HuH-7 (cell line): Measurements from ENCODE around the gene PSMB11.

ENCODE experiments used
- DNase-seq: peaks from one replicate; pipeline ENCODE4 v3.0.0; 2011; ENCODE audit warnings: low spot score

The PSMB11 gene

DNA sequence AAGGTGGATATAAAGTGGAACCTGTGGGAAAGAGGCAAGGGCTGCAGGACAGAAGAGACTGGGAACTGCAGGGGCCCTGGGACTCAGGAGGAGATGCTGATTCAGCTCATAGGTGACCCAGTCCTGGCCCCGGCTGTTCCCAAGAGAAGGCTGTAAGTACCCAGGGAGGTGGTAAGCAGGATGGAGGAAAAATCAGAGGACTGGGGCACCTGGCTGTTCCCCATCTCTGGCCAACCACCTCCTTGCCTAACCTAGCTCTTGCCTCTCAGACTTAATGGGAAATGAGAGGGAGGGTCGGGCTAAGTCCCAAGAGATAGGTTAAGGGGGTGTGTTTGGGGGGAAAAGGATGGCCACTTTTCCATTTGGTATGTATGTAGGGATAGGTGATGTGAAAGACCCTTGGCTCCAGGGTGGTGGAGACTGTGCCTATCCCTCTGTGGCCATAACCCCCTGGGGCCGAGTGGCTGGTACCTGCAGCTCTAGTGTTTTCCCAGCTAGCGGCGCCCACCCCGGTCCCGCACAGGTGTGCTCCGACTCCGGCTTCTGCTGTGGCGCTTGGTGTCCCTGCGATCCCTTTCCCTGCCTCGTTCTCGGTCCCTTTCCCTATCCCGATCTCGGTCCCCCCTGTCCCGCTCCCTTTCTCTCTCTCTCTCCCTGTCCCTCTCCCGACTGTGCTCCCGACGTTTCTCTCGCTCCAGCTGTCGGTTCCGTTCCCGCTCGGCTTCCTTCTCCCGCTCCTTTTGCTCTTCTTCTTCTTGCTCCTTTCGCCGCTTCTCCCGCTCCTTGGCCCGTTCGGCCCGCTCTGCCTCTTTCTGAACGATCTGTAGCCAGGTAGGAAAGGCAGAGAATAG is 16.9 kb downstream of the PSMB11 start:
- no peak for DNase-seq

DNA sequence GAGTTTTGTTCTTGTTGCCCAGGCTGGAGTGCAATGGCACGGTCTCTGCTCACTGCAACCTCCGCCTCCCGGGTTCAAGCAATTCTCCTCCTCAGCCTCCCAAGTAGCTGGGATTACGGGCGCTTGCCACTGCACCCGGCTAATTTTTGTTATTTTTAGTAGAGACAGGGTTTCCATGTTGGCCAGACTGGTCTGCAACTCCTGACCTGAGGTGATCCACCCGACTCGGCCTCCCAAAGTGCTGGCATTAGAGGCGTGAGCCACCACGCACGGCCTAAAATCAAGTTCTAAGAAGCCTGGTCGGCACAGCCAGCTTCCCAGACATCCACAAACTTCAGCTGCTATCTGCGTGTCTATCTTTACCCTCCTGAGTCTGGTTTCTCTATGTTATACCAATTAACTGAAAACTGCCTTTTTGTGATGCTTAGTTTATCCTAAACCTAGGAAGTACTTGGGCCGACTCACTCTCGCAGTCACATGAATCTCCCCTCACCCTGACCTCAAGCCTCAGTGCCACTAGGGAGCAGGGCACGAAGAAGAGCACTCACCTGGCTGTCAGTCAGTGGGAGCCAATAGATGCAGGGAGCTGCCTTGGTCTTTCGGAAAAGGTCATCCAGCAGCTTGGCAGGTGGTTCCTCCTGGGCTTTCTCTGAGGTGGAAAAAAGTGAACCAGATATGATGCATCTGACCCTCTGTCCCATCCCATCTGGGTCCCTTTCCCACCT is 18.7 kb downstream of the PSMB11 start:
- DNase-seq, result no peak

DNA sequence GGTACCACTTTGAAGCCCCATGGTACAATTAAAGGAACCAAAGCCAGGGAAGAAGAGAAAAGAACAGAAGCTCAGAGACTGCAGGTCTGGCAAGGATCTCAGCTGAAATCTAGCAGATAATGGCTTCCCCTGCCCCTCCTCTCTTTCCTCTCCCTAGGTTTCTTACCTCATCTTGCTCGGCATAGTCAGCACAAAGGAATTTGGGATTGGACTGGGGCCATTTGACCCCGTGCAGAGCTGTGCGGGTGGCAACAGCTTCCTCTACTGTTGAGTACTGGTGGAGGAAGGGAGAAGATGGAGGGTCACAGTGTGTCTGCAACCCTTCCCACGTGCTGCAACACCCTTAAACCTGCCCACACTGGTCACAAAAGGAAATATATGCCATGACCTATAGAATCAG is 20.0 kb downstream of the PSMB11 start:
- no peak for DNase-seq

DNA sequence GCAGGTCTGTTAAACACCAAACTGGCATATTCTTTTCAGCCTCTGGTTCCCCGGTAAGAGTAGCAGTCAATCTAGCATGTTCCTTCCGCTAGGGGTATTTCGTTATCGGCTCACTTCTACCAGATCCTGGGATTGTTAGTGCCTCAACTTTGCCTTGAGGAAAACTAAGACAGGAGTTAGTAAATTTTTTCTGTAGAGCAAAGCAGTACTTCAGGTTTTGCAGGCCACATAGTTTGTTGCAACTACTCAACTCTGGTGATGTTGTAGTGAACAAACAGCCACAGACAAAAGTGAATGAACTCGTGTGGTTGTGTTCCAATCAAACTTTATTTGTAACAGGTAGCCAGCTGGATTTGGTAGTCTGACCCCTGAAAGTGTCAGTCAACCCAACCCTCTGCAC is 21.6 kb downstream of the PSMB11 start:
- no peak for DNase-seq

DNA sequence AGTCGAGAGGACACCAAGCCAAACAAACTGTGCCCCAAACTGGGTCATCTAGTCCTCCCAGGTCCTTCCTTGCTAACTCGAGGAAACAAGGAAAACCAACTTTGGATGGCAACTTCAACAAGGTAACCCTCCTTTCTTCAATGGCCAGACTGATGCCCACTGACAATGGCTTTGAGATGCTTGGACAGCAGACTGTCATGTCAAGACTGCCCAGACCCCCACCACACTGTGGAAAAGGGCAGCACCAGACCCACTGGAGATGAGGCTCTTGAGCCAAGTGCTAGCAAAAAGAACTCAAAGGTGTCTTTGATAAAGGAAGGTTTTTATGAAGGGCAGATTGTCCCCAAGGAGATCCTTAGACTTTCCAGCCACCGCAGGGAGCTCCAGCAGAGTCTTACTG is 24.4 kb downstream of the PSMB11 start:
- no peak for DNase-seq

DNA sequence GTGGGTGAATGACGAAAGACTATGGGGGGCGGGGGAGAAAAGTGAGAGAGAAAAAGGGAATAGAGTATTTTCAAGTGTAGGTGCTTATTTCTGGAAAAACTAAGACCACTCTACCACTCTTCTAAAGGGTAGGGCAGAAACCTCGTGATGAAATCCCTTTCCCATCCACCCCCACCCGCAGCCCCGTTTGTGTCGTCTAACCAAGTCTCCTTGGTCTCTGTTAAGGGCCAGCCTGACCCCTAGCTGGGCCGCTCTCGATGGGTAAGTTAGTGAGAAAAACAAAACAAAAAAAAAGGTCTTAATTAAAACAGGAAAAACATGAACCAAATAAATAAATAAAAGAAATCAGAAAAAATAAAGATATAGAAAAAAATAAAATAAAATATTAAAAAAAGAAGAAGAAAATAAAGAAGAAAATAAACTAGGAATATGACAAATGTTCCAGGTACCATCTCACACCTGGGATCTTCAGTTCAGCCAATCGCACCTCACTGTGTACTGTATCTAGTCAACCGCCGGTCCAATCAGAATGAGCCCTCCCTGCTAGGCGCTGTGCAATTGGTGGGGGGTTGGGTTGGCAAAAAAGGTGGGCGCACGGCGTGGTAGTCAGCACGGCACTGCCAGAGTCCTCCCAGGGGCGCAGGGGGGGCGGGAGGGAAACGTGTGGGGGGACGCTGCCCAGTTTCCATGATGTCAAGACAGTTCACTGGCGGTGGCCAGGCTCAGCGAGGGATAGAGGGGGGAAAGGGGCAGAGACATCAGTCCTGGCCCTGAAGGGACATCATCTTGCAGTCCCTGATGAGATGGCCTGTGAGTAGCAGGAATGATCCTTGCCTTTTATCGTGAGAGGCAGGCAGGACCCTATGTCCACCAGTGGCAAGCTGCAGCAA is 25.1 kb downstream of the PSMB11 start:
- DNase-seq, result no peak

DNA sequence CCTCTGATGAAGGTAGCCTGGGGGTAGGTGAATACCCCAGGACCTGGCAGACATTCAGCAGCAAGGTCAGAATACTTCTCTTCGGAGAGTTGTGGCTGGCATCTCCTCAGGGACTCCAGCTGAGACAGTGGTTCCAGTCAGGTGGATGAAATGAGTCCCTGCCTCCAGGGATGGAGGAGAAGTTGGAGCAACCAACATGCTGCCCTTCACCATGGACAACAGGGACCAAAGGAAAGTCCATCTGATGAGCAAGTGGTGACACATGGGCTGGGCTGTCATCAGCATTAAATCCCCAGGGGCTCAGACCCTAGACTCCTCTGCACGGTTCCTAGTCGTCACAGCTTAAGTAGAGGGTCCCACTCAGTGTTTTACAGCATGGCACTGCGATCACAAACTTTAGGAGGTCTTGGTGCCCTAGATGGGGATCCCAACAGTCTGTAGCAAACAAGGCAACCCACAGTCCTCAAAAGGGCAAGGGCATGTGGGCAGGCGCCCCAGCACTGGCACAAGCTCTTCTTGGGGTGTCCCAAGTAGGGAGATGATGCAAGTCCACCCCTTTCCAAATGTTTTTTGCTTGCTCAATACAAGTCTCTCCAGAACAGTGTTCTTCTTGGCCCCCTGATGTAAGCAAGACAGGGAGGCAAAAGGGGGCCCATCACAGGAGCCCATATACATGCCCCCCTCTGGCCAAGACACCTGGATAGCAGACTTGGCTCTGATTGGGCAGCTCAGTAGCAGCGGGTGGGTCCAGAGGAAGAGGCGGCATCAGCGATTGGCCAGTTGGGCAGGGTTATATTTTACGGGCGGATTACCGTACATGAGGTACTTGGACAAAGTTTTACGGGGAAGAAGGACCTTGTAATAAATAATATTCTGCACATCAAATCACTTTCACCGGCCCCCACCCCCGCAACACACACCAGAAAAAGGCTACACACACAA is 26.1 kb downstream of the PSMB11 start:
- DNase-seq, result no peak

DNA sequence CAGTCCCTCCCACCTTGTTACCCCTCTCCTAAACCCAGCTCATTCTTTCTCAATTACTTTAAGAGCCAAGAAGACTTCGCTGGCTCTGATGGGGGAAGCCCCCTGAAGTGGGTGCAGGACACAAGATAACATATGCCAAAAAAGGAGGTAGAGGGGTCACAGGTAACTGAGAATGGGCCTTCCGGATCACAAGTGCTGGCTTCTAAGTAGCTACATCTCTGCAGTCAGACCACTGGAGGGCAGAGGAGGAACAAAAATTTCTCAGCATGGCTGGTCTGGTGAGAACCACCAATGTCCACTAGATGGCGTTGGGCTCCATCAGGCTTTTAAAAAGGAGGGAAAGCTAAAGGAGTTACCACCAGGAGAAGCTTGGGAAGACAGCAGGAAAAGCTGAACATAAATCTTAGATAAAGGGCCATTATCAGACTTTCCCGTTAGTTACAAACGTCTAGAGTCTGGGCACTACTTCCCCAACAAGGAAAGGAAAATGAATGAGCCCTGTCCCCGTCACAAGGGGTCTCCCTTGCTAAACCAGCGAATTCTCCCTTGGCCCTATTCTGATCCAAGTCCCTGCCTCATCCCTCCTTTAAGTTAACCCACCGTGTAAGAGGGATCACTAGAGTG is 26.9 kb downstream of the PSMB11 start:
- peak; percentile 88 for DNase-seq

DNA sequence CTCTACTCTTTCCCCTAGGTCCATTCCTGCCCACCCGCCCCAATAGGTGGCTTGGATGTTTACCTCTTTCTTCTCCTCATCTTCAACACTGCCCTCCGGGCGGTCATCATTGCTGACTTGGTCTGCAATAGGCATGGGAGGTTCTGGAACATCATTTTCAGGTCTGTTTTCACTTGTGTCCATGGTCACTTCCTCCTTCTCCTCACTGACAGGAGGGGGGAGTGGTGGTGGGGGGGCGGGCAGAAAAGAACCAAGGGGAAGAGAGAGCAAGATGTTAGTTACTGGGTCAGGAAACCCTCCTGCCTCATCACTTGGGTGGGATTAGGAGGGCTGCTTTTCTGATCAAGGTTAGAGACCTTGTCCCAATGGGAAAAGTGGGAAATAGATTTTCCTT is 27.4 kb downstream of the PSMB11 start:
- no peak for DNase-seq

DNA sequence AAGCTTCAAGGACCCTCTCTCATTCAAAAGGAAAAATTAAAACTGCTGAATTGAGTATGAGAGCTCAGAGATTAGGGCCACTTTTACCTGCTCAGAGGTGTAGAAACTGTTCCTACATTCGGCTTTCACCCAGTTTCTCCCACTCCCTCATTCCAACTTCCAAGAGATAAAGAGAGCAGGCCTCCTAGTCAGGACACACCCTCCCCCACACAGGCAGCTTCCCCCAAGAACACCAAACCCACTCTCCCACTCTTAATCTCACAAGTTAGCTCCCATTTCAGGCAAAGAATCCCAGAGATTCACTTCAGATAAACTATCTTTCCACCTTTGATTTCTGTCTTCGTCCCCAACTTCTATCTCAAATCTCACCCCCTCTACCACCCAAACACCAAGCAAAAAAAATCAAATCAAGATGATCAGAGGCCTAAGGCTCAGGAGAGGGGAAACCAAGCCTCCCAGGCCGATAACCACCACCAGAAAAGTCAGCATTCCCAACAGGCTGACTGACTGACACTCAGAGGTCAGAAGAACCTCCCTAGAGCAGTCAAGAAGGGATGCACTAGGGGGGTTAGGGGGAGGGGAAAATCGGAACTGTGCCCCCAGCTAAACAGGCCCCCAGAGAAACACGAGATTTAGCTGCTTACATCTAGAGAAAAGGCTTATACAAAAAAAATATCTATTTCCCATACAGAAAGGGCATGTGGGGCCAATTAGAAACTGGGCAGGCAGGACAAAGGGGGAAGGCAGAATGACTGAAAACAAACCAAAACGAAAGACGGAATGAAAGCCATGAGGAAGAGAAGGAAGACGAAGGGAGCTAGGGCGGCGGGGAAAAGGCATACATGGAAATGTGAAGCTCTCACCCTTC is 28.5 kb downstream of the PSMB11 start:
- DNase-seq, result no peak

DNA sequence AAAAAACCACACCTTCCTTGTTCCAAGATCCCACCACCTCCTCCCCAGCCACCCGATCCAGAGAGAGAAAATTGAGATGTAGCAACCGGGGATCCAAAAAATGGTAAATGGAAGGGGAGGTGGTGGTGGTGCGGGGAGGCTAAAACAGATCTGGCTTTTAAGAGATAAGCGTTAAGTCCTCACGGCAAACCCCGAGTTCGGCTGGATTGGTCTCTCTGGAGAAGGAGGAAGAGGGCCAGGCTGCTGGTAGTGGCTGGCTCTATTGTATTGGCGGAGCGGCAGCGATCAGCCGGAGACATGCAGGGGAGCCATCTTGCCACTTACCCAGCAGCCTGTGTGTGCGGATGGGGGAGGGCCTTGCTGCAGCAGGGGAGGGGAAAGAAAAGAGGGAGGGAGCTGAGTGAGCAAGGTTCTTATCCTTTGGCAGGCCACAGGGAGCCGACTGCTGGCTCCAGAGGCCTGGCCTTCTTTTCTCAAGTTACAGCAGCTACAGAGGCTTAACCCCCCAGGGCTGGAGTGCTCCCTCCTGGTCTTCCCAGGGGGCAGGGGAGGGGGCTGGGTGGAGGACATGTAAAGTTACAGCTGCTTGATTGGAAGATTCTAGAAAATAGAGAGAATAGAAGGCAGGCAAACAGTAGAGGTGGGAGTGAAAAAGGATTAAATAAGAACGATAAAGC is 29.4 kb downstream of the PSMB11 start:
- peak; percentile 93 for DNase-seq

DNA sequence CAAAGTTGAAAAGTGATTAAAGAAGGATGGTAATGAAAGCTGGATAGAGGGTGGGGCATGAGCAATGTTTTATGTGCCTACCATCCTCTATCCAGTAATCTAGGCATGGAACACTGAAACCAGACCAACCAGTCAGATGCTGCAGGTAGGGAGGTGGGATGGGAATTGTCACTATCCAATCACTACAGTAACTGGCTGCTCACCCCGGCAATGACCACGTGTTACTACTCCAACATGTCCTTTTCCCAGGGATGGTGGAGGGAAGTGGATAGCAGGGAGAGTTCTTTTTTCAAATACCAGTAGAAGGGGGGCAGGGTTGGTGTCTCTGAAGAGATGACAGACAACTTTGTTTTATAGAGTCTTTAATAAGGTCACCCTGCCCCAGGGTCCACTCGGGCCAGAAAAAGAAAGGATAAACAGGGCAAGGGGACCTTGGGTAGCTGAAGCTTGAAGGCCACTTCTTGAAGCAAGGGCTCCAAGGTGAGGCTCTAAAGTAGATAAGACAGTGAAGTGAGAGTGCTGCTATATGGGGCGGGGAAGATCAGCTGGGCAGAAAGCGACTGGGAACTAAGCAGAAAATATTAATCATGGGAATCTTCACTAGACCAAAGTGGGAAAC is 30.0 kb downstream of the PSMB11 start:
- no peak for DNase-seq

DNA sequence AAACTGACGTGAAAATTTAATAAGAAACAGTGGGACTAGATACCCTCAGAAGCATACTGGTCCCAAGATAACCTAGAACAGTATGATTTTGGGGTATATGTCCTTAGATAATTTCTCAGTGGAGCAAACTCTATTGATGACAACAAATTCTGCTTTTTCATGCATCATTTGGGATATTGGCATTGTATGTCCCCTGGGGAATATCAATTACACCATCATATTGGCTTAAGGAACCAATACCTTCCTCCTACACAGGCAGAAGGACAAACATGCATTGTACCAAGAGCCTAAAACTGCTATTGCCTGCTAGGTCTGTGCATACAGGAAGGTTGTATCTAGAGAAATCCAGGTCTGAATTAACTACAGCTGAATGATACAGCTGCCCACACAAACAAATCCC is 32.9 kb downstream of the PSMB11 start:
- DNase-seq, result no peak

DNA sequence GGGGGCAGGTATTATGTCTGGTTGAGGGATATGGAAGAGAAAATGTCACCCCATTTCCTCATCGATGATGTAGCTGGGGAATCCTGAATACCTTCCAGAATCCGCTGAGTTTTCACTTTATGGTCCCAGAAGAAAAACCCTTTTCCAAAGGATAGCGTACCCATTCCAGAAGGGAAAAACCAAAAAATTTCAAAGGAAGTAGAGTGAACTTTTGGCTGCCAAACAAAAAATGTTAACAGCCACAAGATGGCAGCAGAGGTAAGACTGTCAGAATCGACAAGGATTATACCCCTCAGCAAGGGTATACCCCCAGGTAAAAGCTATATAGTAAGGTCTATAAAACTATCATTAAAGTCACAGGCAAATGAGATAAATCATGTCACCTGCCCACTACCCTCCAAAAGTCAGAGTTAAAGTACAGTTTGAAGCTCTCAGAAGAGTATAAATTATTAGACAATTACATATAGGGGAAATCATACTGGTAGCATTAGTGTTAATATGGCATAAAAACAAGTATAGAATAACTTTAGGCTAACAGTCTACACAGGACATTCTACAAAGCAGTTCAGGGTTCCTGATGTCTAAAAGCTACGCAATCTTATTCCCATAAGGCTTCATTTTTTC is 34.9 kb downstream of the PSMB11 start:
- DNase-seq, result no peak

DNA sequence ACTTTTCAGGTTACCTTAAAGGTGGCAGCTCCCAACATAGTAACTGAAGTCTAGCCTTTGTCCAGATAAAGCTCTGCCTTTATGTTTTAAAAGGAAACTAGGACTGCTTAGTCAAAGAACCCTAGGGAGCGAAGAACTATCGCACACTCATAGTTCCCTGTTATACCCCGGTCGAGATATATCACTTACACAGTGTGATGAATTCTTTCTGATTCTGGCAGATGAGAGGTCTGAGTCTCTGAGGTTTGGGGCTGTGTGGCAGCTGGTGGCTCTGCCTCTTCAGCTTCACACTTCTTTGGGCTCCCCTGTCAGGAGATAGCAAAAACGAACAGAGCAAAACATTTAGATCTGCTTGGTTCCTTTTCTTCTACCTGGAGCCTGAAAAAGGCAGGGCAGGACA is 36.0 kb downstream of the PSMB11 start:
- DNase-seq, result no peak

DNA sequence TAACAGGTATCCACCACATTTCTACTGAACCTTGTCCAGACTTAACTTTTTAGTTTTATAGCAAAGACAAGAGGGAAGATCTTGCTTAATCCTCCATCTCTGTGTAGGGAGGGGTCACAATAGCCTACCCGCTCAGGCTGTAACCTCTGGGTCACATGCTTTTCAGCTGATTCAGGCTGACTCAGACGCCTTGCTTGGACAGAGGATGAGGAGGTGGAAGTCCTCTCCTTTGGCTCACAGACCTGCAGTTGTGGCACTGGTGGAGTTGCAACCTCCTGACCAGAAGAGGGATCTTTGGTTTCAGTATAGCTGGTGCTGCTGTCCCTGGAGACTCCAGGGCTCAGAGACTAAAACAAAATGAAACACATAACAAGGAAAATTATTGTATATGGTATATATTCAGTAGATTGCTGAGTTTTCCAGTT is 36.7 kb downstream of the PSMB11 start:
- DNase-seq, result no peak

DNA sequence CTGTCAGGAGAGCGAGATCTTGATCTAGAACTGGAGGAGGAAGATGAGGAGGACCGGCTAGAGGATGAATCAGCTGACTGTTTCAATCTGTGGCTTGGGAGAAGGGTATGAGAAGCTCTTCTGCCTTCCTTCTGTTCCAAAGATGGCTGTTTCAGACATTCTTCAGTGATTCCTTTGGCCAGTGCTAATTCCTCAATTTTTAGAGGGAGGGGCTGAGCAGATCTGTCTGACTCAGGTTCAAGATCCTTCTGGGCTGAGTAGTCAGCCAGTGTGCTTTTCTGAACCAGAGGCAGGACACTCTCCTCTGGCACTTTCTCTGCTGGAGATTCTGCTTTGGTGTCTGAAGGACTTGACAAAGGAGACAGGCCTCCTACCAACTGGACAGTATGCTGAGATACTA is 37.7 kb downstream of the PSMB11 start:
- DNase-seq, result no peak

DNA sequence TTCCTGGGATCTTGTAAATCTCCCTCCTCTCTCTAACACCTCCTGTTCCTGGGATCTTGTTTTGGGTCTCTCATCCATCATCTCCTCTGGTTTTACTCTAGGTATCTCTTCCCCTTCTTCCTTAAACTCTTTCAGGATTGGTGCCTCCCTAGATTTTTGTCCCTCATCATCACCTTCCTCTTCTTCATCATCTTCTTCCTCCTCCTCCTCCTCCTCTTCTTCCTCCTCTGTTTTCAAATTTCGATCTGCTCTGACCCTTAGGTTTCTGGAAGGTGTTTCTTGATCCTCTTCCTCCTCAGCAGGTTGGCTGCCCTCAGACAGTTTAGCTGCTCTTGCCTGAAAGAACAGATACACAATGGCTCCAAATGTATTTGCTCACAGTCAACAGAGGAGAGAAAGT is 38.5 kb downstream of the PSMB11 start:
- DNase-seq, result no peak
